Upper lobe of left lung (tissue), 6 donors: ENCODE data around the gene LRP6. TPM values are rescaled to one million over a fixed set of nuclear protein-coding genes. Genes with fewer than 3 reads are reported as not detected.

Source experiments
- ATAC-seq, 2 donors: fragments of 200-7000 bp; cut with Tn5 transposase; one replicate each; pipeline ENCODE4 v1.9.1; 2022; ENCODE audit warnings: mild to moderate bottlenecking in 2 of 2, moderate library complexity in 2 of 2; ENCODE audit not compliant: low FRiP score in 2 of 2
- DNase-seq, 2 donors: peaks; one replicate each; pipeline ENCODE4 v3.0.0-alpha.2; 2019 to 2020
- H3K27ac ChIP-seq, 4 donors: fragments of 200-600 bp; sonication (generic); one replicate each; pipeline ENCODE4 v1.5.1; 2016 to 2019
- H3K27me3 ChIP-seq, 4 donors: fragments of 200-600 bp; sonication (generic); one replicate each; pipeline ENCODE4 v1.5.1; 2017 to 2019
- H3K36me3 ChIP-seq, 4 donors: fragments of 200-600 bp; sonication (generic); one replicate each; pipeline ENCODE4 v1.5.1; 2016 to 2019
- H3K4me1 ChIP-seq, 4 donors: fragments of 200-600 bp; sonication (generic); one replicate each; pipeline ENCODE4 v1.5.1; 2018 to 2019
- H3K4me3 ChIP-seq, 4 donors: fragments of 200-600 bp; sonication (generic); one replicate each; pipeline ENCODE4 v1.5.1; 2017 to 2019; ENCODE audit warnings: mild to moderate bottlenecking in 2 of 4, moderate library complexity in 1 of 4
- H3K9me3 ChIP-seq, 4 donors: fragments of 200-600 bp; sonication (generic); one replicate each; pipeline ENCODE4 v1.5.1; 2018 to 2019
- EP300 ChIP-seq, 4 donors: sonication (generic); formaldehyde crosslinking; IDR thresholded peaks; one replicate each; pipeline ENCODE4 v1.5.1; 2017; ENCODE audit warnings: antibody characterized with exemption in 4 of 4, control low read depth in 2 of 4
- POLR2A ChIP-seq, 4 donors: fragments of 450-650 bp; IDR thresholded peaks; one replicate each; pipeline ENCODE4 v1.5.1; 2016 to 2017; ENCODE audit warnings: antibody characterized with exemption in 4 of 4, mild to moderate bottlenecking in 2 of 4
- POLR2AphosphoS5 ChIP-seq, 2 donors: sonication (generic); formaldehyde crosslinking; IDR thresholded peaks; one replicate each; pipeline ENCODE4 v1.5.1; 2017; ENCODE audit warnings: antibody characterized with exemption in 2 of 2
- WGBS, 2 donors: methylation state at CpG; one replicate each; pipeline ENCODE4 v1.1.5; 2017 to 2018; 5-methylcytosine and 5-hydroxymethylcytosine counted together
- total RNA-seq, 6 donors: library from RNA; depleted of rRNA in 4 of 6; stranded (reverse); fragments of >200 nt in 4 of 6; gene quantifications; one replicate each; pipeline versions ENCODE4 v1.1.0 to v1.2.1, GENCODE V29; 2016 to 2021
- TF ChIP-seq, protein P1 (sequence below), 6 experiments: fragments of 450-650 bp in 4 of 6; fragments of 200-600 bp in 2 of 6; sonication (generic) in 2 of 6; IDR thresholded peaks; one replicate each; pipeline ENCODE4 v1.5.1; 2016 to 2019; ENCODE audit warnings: antibody characterized with exemption in 6 of 6
- donor health status: DM: no; HTN: no; CAD: no; lungs with moderate emphysema.
- donor health status: DM: no; HTN: yes; CAD: no; lungs with severe emphysema.

The LRP6 gene
- total RNA-seq, 6 donors from 2014 or later, result 43.3 to 136 (median 66.4) TPM

- DNase-seq (no peak), ATAC-seq (no peak)
- TF ChIP-seq EP300 (IDR thresholded peaks at IDR 0.05), result no peak
- TF ChIP-seq, protein P1, sequence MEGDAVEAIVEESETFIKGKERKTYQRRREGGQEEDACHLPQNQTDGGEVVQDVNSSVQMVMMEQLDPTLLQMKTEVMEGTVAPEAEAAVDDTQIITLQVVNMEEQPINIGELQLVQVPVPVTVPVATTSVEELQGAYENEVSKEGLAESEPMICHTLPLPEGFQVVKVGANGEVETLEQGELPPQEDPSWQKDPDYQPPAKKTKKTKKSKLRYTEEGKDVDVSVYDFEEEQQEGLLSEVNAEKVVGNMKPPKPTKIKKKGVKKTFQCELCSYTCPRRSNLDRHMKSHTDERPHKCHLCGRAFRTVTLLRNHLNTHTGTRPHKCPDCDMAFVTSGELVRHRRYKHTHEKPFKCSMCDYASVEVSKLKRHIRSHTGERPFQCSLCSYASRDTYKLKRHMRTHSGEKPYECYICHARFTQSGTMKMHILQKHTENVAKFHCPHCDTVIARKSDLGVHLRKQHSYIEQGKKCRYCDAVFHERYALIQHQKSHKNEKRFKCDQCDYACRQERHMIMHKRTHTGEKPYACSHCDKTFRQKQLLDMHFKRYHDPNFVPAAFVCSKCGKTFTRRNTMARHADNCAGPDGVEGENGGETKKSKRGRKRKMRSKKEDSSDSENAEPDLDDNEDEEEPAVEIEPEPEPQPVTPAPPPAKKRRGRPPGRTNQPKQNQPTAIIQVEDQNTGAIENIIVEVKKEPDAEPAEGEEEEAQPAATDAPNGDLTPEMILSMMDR (IDR thresholded peaks at IDR 0.05), result no peak
- no peak for TF ChIP-seq POLR2A (IDR thresholded peaks at IDR 0.05)
- no peak for TF ChIP-seq POLR2AphosphoS5 (IDR thresholded peaks at IDR 0.05)
- Histone ChIP-seq H3K4me1 (no peaks in the 10 kb centered on the region), H3K4me3 (no peak overlapping the region), H3K27ac (no peak overlapping the region), H3K36me3 (peaks cover 0 to 6% (median 0%) of the 10 kb centered on the region in 4 donors), H3K9me3 (peaks cover 0 to 7% (median 2%) of the 10 kb centered on the region in 4 donors), H3K27me3 (no peaks in the 10 kb centered on the region)
- WGBS, 2 donors, result 87 to 88% methylated on average over 3 of the region's 3 CpGs
These were observed 65.5 kb downstream of the LRP6 start for GRCh38 chr12:12201274-12201758.

- no peak for ATAC-seq
- TF ChIP-seq EP300 (IDR thresholded peaks at IDR 0.05) (no peak), POLR2AphosphoS5 (IDR thresholded peaks at IDR 0.05) (no peak), POLR2A (IDR thresholded peaks at IDR 0.05) (no peak)
- TF ChIP-seq, protein P1 (IDR thresholded peaks at IDR 0.05), result no peak
- 96% methylated on average over 2 of the region's 2 CpGs for WGBS, 2 donors
- Histone ChIP-seq H3K4me1 (no peaks in the 10 kb centered on the region), H3K9me3 (peaks cover 0 to 7% (median 2%) of the 10 kb centered on the region in 4 donors), H3K4me3 (no peak overlapping the region), H3K36me3 (peaks cover 0 to 6% (median 0%) of the 10 kb centered on the region in 4 donors), H3K27ac (no peak overlapping the region), H3K27me3 (no peaks in the 10 kb centered on the region)
- DNase-seq, result no peak
These were observed 66.5 kb downstream of the LRP6 start for GRCh38 chr12:12200363-12200762.

- DNase-seq, result no peak
- 93 to 100% methylated on average over 1 of the region's 1 CpG for WGBS, 2 donors
- Histone ChIP-seq H3K4me3 (no peak overlapping the region), H3K9me3 (peaks cover 0 to 7% (median 2%) of the 10 kb centered on the region in 4 donors), H3K27me3 (no peaks in the 10 kb centered on the region), H3K27ac (no peak overlapping the region), H3K36me3 (peaks cover 0 to 6% (median 0%) of the 10 kb centered on the region in 4 donors), H3K4me1 (no peaks in the 10 kb centered on the region)
- TF ChIP-seq POLR2A (IDR thresholded peaks at IDR 0.05) (no peak), POLR2AphosphoS5 (IDR thresholded peaks at IDR 0.05) (no peak), EP300 (IDR thresholded peaks at IDR 0.05) (no peak)
- TF ChIP-seq, protein P1 (IDR thresholded peaks at IDR 0.05), result no peak
- ATAC-seq, result no peak
These were observed 68.7 kb downstream of the LRP6 start for GRCh38 chr12:12198124-12198523.

DNA sequence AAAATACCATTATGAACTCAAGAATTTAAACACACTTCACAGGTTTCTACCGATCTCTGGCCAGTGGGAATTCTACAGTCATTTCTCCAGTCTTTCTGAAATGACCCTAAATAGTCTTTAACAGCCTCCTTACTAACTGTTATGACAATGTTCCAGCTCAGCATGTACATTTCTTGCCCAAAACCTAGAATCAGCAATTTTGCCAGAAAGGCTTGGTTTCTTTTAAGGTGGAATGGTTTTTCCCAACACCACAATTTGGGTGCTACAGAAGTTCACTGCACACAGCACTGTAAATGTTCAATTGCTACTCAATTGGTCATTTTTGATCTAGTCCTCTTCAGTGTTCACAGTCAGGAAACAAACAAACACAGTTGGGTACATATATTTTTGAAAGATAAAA lies 69.7 kb downstream of the LRP6 start:
- no peak for ATAC-seq
- 0 to 43% methylated on average over 1 of the region's 1 CpG for WGBS, 2 donors
- TF ChIP-seq, protein P1 (IDR thresholded peaks at IDR 0.05), result no peak
- no peak for TF ChIP-seq POLR2A (IDR thresholded peaks at IDR 0.05)
- TF ChIP-seq POLR2AphosphoS5 (IDR thresholded peaks at IDR 0.05), result no peak
- no peak for TF ChIP-seq EP300 (IDR thresholded peaks at IDR 0.05)

GRCh38 chr12:12195516-12195915 lies 71.3 kb downstream of the LRP6 start:
- H3K9me3 ChIP-seq, result peaks cover 0 to 7% (median 2%) of the 10 kb centered on the region in 4 donors
- ATAC-seq (no peak), DNase-seq (no peak)
- H3K27me3 ChIP-seq, result no peaks in the 10 kb centered on the region
- WGBS, 2 donors, result 77 to 78% methylated on average over 1 of the region's 1 CpG
- H3K36me3 ChIP-seq, result no peaks in the 10 kb centered on the region
- no peaks in the 10 kb centered on the region for H3K4me1 ChIP-seq
- TF ChIP-seq POLR2AphosphoS5 (IDR thresholded peaks at IDR 0.05) (no peak), EP300 (IDR thresholded peaks at IDR 0.05) (no peak), POLR2A (IDR thresholded peaks at IDR 0.05) (no peak)
- TF ChIP-seq, protein P1 (IDR thresholded peaks at IDR 0.05), result no peak
- H3K27ac ChIP-seq, result no peak overlapping the region
- no peak overlapping the region for H3K4me3 ChIP-seq

More for the DNA sequence above, 69.7 kb downstream of the LRP6 start:
- Histone ChIP-seq H3K4me3 (no peak overlapping the region), H3K27ac (no peak overlapping the region), H3K36me3 (peaks cover 0 to 2% (median 0%) of the 10 kb centered on the region in 4 donors), H3K27me3 (no peaks in the 10 kb centered on the region), H3K4me1 (no peaks in the 10 kb centered on the region), H3K9me3 (peaks cover 0 to 7% (median 2%) of the 10 kb centered on the region in 4 donors)
- DNase-seq, result no peak
